Hematopoietic multipotent progenitor cell (in vitro differentiated cells): ENCODE data around the gene ALDOB. TPM values are rescaled to one million over a fixed set of nuclear protein-coding genes. Genes with fewer than 3 reads are reported as not detected.
"Not testable (repeated sequence)": the region's sequence is repeated elsewhere in the genome, so short reads cannot be mapped to it uniquely, and the experiment has no call there.

ENCODE experiments used
- DNase-seq, 3 donors: peaks; one replicate each; pipeline ENCODE4 v3.0.0-alpha.2; 2011 to 2015; ENCODE audit warnings: low read depth in 2 of 3, low spot score in 2 of 3
- small RNA-seq: library from RNA; depleted of rRNA; stranded (forward); fragments of <200 nt; gene quantifications from one replicate; pipeline ENCODE3, GENCODE V24; 2012
- total RNA-seq: library from RNA; depleted of rRNA; stranded (reverse); fragments of >200 nt; gene quantifications from one replicate; pipeline ENCODE4 v1.2.3, GENCODE V29; 2012

Gene ALDOB
- total RNA-seq, 1 donor: not detected

DNA sequence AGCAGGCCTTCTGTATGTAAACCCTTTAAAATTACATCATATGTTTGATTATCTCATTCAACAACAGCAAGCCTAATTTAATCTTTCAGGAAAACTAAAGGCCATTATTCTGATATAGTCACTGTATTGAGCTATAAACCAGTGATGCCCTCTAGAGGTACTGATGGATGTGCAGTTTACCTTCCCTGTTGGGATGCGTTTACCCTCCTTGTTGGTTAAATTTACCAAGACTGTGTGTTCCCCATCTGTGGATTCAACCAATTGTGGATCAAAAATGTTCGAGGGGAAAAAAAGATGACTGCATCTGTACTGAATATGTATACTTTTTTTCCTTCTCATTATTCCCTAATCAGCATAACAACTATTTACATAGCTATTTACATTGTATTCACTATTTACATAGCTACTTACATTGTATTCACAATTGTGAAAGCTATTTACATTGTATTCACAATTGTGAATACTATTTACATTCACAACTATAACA lies 47.0 kb downstream of the ALDOB start:
- DNase-seq: no peak

GRCh38 chr9:101387871-101388506 lies 47.6 kb downstream of the ALDOB start:
- peak in 2 of 3 donors; percentile 9 to 38 for DNase-seq

GRCh38 chr9:101384873-101385536 lies 50.6 kb downstream of the ALDOB start, which contains the start of gene BAAT:
Gene BAAT (minus strand): TSS chr9:101385006. CDS start chr9:101371404, 13,602 bp downstream.
- DNase-seq: not testable (repeated sequence)

DNA sequence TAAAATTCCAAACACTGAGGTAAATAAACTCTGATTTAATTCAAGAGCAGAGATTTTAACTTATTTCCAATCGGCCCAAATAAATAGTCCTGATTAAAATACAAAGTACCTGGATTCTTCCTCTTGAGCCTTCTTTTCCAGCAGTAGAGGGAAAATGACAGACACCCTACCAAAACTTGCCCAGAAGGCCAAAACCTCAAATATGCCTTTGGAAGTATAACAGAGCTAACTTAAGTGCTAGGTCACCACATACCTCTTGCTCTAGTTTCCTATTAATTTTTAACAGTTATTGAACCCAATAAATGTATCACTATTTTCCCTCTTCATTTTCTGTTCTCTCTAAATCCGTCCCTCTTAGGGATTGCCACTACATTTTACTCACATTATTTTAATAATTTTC lies 52.2 kb downstream of the ALDOB start:
- no peak for DNase-seq

DNA sequence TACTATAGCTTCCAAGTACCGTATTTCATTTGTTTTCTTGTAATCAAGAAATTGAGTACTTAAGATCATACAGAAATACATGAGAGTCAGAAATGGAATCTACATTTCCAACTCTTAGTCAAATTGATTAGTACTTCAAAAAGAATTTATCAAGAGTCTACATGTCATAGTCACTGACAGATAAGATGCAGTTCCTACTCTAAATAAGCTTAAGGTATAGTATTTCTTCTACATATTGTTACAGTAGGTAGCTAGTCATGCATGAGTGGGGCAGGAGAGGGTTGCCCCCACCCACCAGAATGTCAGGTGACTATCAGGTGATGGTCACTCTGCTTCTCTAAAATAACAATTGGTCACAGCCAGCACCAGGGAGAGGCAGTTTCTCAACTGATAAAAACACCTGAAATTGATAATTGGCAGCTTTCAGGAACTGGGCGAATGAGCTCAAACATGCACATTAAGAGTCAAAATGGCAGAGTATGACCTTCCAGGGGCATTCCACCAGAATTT lies 53.7 kb downstream of the ALDOB start:
- DNase-seq: no peak

- DNase-seq: no peak
Measured at GRCh38 chr9:101381118-101381517, 54.5 kb downstream of the ALDOB start.

DNA sequence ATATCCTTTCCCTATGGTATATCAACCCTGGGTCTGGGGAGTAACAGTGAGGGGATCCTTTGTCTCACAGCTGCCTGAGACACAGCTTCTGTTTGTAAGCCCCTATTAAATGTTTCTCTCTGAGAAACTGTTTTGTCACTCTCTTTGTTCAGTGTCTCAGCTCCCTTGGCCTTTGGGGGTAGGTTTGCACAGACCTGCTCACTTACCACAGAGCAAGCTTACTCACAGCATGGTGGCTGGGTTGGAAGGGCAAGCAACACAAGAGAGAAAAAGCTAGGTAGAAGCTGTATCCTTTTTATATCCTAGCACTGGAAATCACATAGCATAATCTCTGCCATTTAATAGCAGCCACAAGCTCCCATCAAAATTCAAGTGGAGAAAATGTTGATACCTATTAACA lies 55.3 kb downstream of the ALDOB start:
- no peak for DNase-seq

- no peak for DNase-seq
Measured at GRCh38 chr9:101376111-101376848, 59.3 kb downstream of the ALDOB start.

DNA sequence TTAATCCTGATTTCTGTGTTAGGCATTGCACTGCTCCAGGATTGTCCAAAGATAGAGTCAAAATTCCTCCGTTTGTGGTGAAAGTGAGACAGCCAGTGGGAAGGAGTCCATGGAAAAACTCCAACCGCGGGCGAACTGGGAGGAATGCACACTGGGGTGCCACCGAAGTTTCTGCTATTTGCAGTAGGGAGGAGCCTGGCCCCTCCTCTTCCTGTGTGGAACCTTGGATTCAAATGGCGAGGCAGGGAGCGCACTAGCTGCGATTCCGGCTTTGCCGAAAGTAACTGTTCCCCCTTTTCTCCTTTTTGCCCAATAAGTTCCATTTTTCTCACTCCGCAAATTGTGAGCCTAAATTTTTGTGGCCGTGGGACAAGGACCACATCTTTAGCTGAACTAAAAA lies 60.0 kb downstream of the ALDOB start:
- DNase-seq: no peak

DNA sequence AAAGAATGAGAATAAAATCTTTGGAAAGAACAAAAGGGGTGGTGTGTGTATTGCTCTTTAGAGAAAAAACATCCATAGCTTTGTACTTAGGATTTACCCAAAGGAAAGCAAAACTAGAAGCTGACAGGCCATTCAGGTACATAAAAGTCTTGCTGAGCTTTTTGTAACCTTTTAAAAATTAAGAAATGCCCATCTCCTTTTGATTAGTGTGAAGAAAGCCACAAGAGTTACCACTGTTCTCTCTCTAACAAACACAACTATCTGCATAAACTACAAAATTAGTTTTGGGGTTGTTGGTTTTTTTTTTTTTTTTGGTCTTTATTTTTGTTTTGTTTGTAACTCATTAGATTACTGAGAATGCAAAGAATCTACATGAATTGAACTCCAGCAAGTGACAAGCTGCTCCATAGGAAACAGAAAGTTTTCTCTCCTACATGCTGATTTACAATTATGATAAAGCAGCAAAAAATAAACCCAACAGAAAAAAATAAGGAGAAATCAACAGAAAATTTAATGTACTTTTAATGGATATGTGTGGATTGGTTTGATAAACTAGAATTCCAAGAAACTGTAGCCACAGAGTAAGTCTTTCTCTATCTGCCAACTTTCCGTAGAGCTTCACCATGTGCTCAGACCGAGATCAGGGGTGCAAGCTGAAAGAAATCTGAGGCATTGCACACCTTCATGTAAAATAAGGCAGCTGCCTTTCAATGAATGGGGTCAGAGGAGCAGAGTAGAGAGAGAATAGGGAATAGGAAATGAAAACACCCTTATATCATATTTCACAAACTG lies 63.1 kb downstream of the ALDOB start:
- DNase-seq: no peak

- DNase-seq: no peak
Measured at GRCh38 chr9:101371813-101372212, 63.8 kb downstream of the ALDOB start.

Small RNA genes within 50 kb of the gene (small RNA-seq; reads per million reads assigned to genes)
- not detected for gene AL353621.2

Other genes with a start within 250 kb of the ALDOB start
- not detected for gene BAAT, start 50.8 kb downstream of the ALDOB start, total RNA-seq
- 6.7 TPM for gene MRPL50, start 37.2 kb downstream of the ALDOB start, total RNA-seq
- gene ZNF189, start 36.9 kb downstream of the ALDOB start, total RNA-seq: 7.3 TPM
- 9.2 TPM for gene RNF20, start 98.1 kb upstream of the ALDOB start, total RNA-seq
- gene PPP3R2, start 159.2 kb upstream of the ALDOB start, total RNA-seq: not detected